ENCODE results near the gene PRR35.
A peak's percentile ranks its signal among the peaks of the same experiment; 100 is the strongest.

PRR35 gene

GRCh38 chr16:565419-566330 is 5.5 kb downstream of the PRR35 start:
- DNase-seq, result no peak

GRCh38 chr16:566475-567372 is 6.5 kb downstream of the PRR35 start, which contains the start of gene NHLRC4:
Gene NHLRC4 (plus strand): TSS chr16:567005. CDS start chr16:568048, 1,043 bp downstream.
- DNase-seq, result no peak

GRCh38 chr16:567373-568256 is 7.4 kb downstream of the PRR35 start:
- no peak for DNase-seq

- no peak for DNase-seq
Observed at GRCh38 chr16:568401-569258, 8.4 kb downstream of the PRR35 start.

- peak; percentile 93 for DNase-seq
Observed at GRCh38 chr16:569445-570254, 9.5 kb downstream of the PRR35 start, which contains the start of gene PIGQ. Gene PIGQ (plus strand): TSS chr16:569968. CDS start chr16:574075, 4,107 bp downstream.

- DNase-seq, result no peak
Observed at GRCh38 chr16:572865-573650, 12.9 kb downstream of the PRR35 start.

- no peak for DNase-seq
Observed at GRCh38 chr16:574021-574760, 14.0 kb downstream of the PRR35 start.

GRCh38 chr16:575354-576196 is 15.4 kb downstream of the PRR35 start:
- no peak for DNase-seq

- no peak for DNase-seq
Observed at GRCh38 chr16:576197-576822, 16.1 kb downstream of the PRR35 start.

GRCh38 chr16:576823-577201 is 16.6 kb downstream of the PRR35 start:
- no peak for DNase-seq

- no peak for DNase-seq
Observed at GRCh38 chr16:577796-578195, 17.6 kb downstream of the PRR35 start.

- no peak for DNase-seq
Observed at GRCh38 chr16:578232-578869, 18.2 kb downstream of the PRR35 start.

- DNase-seq, result no peak
Observed at GRCh38 chr16:578870-579405, 18.7 kb downstream of the PRR35 start.

- DNase-seq, result peak; percentile 9
Observed at GRCh38 chr16:580141-580945, 20.1 kb downstream of the PRR35 start.

GRCh38 chr16:580946-581498 is 20.8 kb downstream of the PRR35 start:
- peak; percentile 15 for DNase-seq

Data from 8988T (cell line).